OCI-LY7 (cell line): Measurements from ENCODE around the gene RNF41. TPM values are rescaled to one million over a fixed set of nuclear protein-coding genes. Genes with fewer than 3 reads are reported as not detected.
A peak's percentile ranks its signal among the peaks of the same experiment; 100 is the strongest.

Source experiments
- Bru-seq: library from RNA; stranded (reverse); fragments of 400-500 nt; gene quantifications from one replicate; lab custom pipeline; 2021; lab: Mats Ljungman, UMichigan
- BruChase-seq, 2 experiments: library from RNA; stranded (reverse); fragments of 400-500 nt; gene quantifications; one replicate each; lab custom pipeline; 2021; lab: Mats Ljungman, UMichigan
- BruUV-seq: library from RNA; stranded (reverse); fragments of 400-500 nt; replicated peaks from 2 replicates; lab custom pipeline; 2021; lab: Mats Ljungman, UMichigan
- CTCF ChIA-PET: fragments of 300-600 bp; sonication (Branson Sonifier 250); formaldehyde crosslinking; loops from one replicate; lab custom pipeline; 2022; ENCODE audit warnings: antibody characterized with exemption; ENCODE audit not compliant: unreplicated experiment; lab: Charles Lee
- POLR2A ChIA-PET: fragments of 300-600 bp; sonication (Branson Sonifier 250); formaldehyde crosslinking; loops from one replicate; lab custom pipeline; 2022; ENCODE audit warnings: antibody characterized with exemption; lab: Charles Lee
- DNase-seq: peaks from one replicate; pipeline ENCODE4 v3.0.0-alpha.2; 2015; ENCODE audit warnings: low spot score
- H2AFZ ChIP-seq: fragments of 200-600 bp; sonication (generic), shearing (Covaris generic); 2 replicates; pipeline ENCODE4 v1.6.1; 2014; ENCODE audit warnings: mild to moderate bottlenecking, antibody characterized with exemption, low read length, moderate library complexity
- H3K27ac ChIP-seq: fragments of 200-600 bp; sonication (generic); 2 replicates; pipeline ENCODE4 v1.5.1; 2014; ENCODE audit warnings: mixed run types, low read depth, mild to moderate bottlenecking, moderate library complexity, low read length, inconsistent platforms; ENCODE audit not compliant: poor library complexity, severe bottlenecking
- H3K36me3 ChIP-seq: fragments of 200-600 bp; sonication (generic); 2 replicates; pipeline ENCODE4 v1.6.1; 2014; ENCODE audit warnings: mild to moderate bottlenecking, antibody characterized with exemption, low read length, moderate library complexity, mixed read lengths; ENCODE audit not compliant: insufficient read depth
- H3K4me1 ChIP-seq: fragments of 200-600 bp; sonication (generic); 2 replicates; pipeline ENCODE4 v1.5.1; 2014; ENCODE audit warnings: mild to moderate bottlenecking, low read length; ENCODE audit not compliant: insufficient read depth, poor library complexity, severe bottlenecking
- H3K4me2 ChIP-seq: fragments of 200-600 bp; sonication (generic); 2 replicates; pipeline ENCODE4 v1.6.1; 2014; ENCODE audit warnings: mild to moderate bottlenecking, low read length
- H3K4me3 ChIP-seq: fragments of 200-600 bp; sonication (generic); 2 replicates; pipeline ENCODE4 v1.5.1; 2014; ENCODE audit warnings: mild to moderate bottlenecking, low read depth, low read length; ENCODE audit not compliant: poor library complexity, severe bottlenecking
- H3K79me2 ChIP-seq: fragments of 200-600 bp; sonication (generic); 2 replicates; pipeline ENCODE4 v1.6.1; 2016; ENCODE audit warnings: low read depth, mild to moderate bottlenecking, low read length, moderate library complexity, mixed read lengths; ENCODE audit not compliant: insufficient read depth
- H3K9me2 ChIP-seq: fragments of 200-600 bp; sonication (generic); 2 replicates; pipeline ENCODE4 v1.6.1; 2016; ENCODE audit warnings: mild to moderate bottlenecking, low read length, mixed read lengths; ENCODE audit not compliant: insufficient read depth
- H3K9me3 ChIP-seq: fragments of 200-600 bp; sonication (generic); 2 replicates; pipeline ENCODE4 v1.6.1; 2014; ENCODE audit warnings: mild to moderate bottlenecking, mixed run types, low read length, mixed read lengths
- H4K20me1 ChIP-seq: fragments of 200-600 bp; sonication (generic); 2 replicates; pipeline ENCODE4 v1.6.1; 2014; ENCODE audit warnings: mild to moderate bottlenecking, antibody characterized with exemption, low read length, moderate library complexity, mixed read lengths; ENCODE audit not compliant: insufficient read depth
- CTCF ChIP-seq: fragments of 200-600 bp; sonication (generic); conservative IDR thresholded peaks from 2 replicates; pipeline ENCODE4 v1.5.1; 2014; ENCODE audit warnings: mild to moderate bottlenecking, antibody characterized with exemption, low read length, moderate library complexity, mixed read lengths
- EZH2phosphoT487 ChIP-seq: fragments of 200-600 bp; sonication (generic); IDR thresholded peaks from 2 replicates; pipeline ENCODE4 v1.6.1; 2018; ENCODE audit warnings: low read depth, borderline replicate concordance, mild to moderate bottlenecking, mixed run types, antibody characterized with exemption, low read length, moderate library complexity, mixed read lengths
- intact Hi-C: fragments of 100-400 bp; cut with micrococcal nuclease; formaldehyde crosslinking; loops from one replicate; pipeline ENCODE4 v1.10.0; 2022; ENCODE audit not compliant: unreplicated experiment
- long read RNA-seq: library from polyadenylated mRNA; stranded (forward); transcript quantifications from one replicate; pipeline ENCODE4 v2.0.0, GENCODE V29; 2022
- total RNA-seq, 2 experiments: library from RNA; depleted of rRNA in 1 of 2; stranded (reverse); fragments of >200 nt in 1 of 2; shearing (Covaris generic) in 1 of 2; gene quantifications; 2 replicates each; pipeline ENCODE4 v1.2.3, GENCODE V29; 2014 to 2022

RNF41 gene
- 63.8 and 76.1 TPM in 2 replicates for total RNA-seq (2014; rRNA removed; shearing (Covaris generic))
- 43.7 and 45.6 TPM in 2 replicates for total RNA-seq (2022)
- Bru-seq, nascent RNA = percentile 67 among the genes with signal in this experiment
- BruChase-seq, experiment 1, labeled RNA remaining after a 6-hour chase = percentile 69 among the genes with signal in this experiment
- percentile 80 among the genes with signal in this experiment for BruChase-seq, experiment 2, labeled RNA remaining after a 2-hour chase
- long read RNA-seq, full-length matches to known transcripts = 36 of 58 reads
- long read RNA-seq, partial matches to known transcripts = 9 of 58 reads
- long read RNA-seq, other reads (novel, unspliced or antisense) = 13 of 58 reads

GRCh38 chr12:56221757-56222530 lies at the start of gene RNF41:
Gene RNF41, minus strand, starts transcription at chr12:56221922. Its CDS starts 7,875 bp downstream, at chr12:56214047.
- ChIA-PET CTCF (interaction anchor here (0.6 to 3.4 kb wide), 12 partner anchors 9 to 424 kb away, joined by 3 to 35 read pairs (median 4); partner anchors contain the start of genes ESYT1, SMARCC2 and ZC3H10), POLR2A (interaction anchor here (0.7 to 4.2 kb wide), 24 partner anchors 9 to 327 kb away, joined by 3 to 85 read pairs (median 6); partner anchors contain the start of genes COQ10A, IL23A, MYL6 and SMARCC2)
- H3K36me3 ChIP-seq = no peaks in the 10 kb centered on the region; the same call in 1 of the 2 replicates
- peak within 1 kb of the TSS; percentile 65; the same call in 1 of the 2 replicates for H2AFZ ChIP-seq
- peak within 1 kb of the TSS; percentile 81 for H3K4me3 ChIP-seq
- TF ChIP-seq EZH2phosphoT487 (no peak), CTCF (0 out of 2 replicates have a peak, but pooled peaks have one; percentile 20)
- H3K4me2 ChIP-seq = peak within 1 kb of the TSS; percentile 100
- H4K20me1 ChIP-seq = no peaks in the 10 kb centered on the region
- no peaks in the 10 kb centered on the region for H3K9me2 ChIP-seq
- no peaks in the 10 kb centered on the region for H3K9me3 ChIP-seq
- H3K27ac ChIP-seq = peak within 1 kb of the TSS; percentile 77
- BruUV-seq = TSS peak; percentile 59
- intact Hi-C loops = loop anchor here (2.0 kb wide), 1 partner anchor 15 kb away; no protein-coding TSS in a partner anchor
- peaks cover 40% of the 10 kb centered on the region for H3K4me1 ChIP-seq
- peaks cover 23% of the 10 kb centered on the region; the same call in 1 of the 2 replicates for H3K79me2 ChIP-seq
- DNase-seq = peak; percentile 95

- Histone ChIP-seq H3K9me2 (no peaks in the 10 kb centered on the region), H3K4me3 (no peak overlapping the region), H3K79me2 (no peaks in the 10 kb centered on the region), H3K36me3 (peaks cover 63% of the 10 kb centered on the region), H3K9me3 (no peaks in the 10 kb centered on the region), H3K27ac (no peak overlapping the region), H3K4me2 (no peak overlapping the region), H2AFZ (no peak overlapping the region), H4K20me1 (no peaks in the 10 kb centered on the region), H3K4me1 (peaks cover 12% of the 10 kb centered on the region)
- intact Hi-C loops = no loop called here
- TF ChIP-seq EZH2phosphoT487 = no peak
- peak; percentile 82 for TF ChIP-seq CTCF
- CTCF ChIA-PET = no interaction called here
- POLR2A ChIA-PET = no interaction called here
- no TSS peak for BruUV-seq
- peak; percentile 51 for DNase-seq
These were observed 49.3 kb upstream of the RNF41 start for GRCh38 chr12:56271031-56271430.
